WERI-Rb-1 (cell line): ENCODE measurements around the gene BZW2.

Experiments used
- DNase-seq: peaks from one replicate; pipeline ENCODE4 v3.0.0-alpha.2; 2020
- H3K27ac ChIP-seq: fragments of 250-450 bp; sonication (Bioruptor Pico); 2 replicates; pipeline ENCODE4 v1.5.1; 2020; ENCODE audit warnings: mild to moderate bottlenecking, moderate library complexity
- H3K27me3 ChIP-seq: fragments of 250-450 bp; sonication (Bioruptor Pico); 2 replicates; pipeline ENCODE4 v1.5.1; 2021; ENCODE audit warnings: mild to moderate bottlenecking, low read depth, moderate library complexity; ENCODE audit not compliant: insufficient read depth, severe bottlenecking
- H3K36me3 ChIP-seq: fragments of 250-450 bp; sonication (Bioruptor Pico); 2 replicates; pipeline ENCODE4 v1.5.1; 2020; ENCODE audit warnings: mild to moderate bottlenecking, moderate library complexity
- H3K4me3 ChIP-seq: 2 replicates; pipeline ENCODE4 v1.5.1; 2011; ENCODE audit warnings: low read depth, mild to moderate bottlenecking, control low read depth, low read length
- H3K9me3 ChIP-seq: fragments of 250-450 bp; sonication (Bioruptor Pico); 2 replicates; pipeline ENCODE4 v1.5.1; 2021; ENCODE audit warnings: mild to moderate bottlenecking, moderate library complexity; ENCODE audit not compliant: severe bottlenecking
- CTCF ChIP-seq: IDR thresholded peaks from 2 replicates; pipeline ENCODE4 v1.5.1; 2011; ENCODE audit warnings: low read depth, mild to moderate bottlenecking, control low read depth, inconsistent platforms, low read length

BZW2 gene

GRCh38 chr7:16645593-16646471 lies at the start of gene BZW2, which contains the start of gene ANKMY2:
BZW2 (plus strand) TSS chr7:16646181; CDS start chr7:16665444, 19,263 bp downstream.
ANKMY2 (minus strand) TSS chr7:16645754; CDS start chr7:16645573, 181 bp downstream.
- H3K9me3 ChIP-seq: no peaks in the 10 kb centered on the region
- H3K27me3 ChIP-seq: no peaks in the 10 kb centered on the region
- peak; percentile 95 for DNase-seq
- TF ChIP-seq CTCF: no peak
- peak within 1 kb of the TSS; percentile 82 for H3K4me3 ChIP-seq
- H3K36me3 ChIP-seq: peaks cover 17% of the 10 kb centered on the region
- peak within 1 kb of the TSS; percentile 99 for H3K27ac ChIP-seq

- no peaks in the 10 kb centered on the region for H3K27me3 ChIP-seq
- DNase-seq: no peak
- no peak overlapping the region for H3K4me3 ChIP-seq
- no peak overlapping the region for H3K27ac ChIP-seq
- TF ChIP-seq CTCF: no peak
- H3K9me3 ChIP-seq: no peaks in the 10 kb centered on the region
- peaks cover 9% of the 10 kb centered on the region for H3K36me3 ChIP-seq
These were observed 48.0 kb upstream of the BZW2 start for GRCh38 chr7:16598015-16598414.

- H3K36me3 ChIP-seq: peaks cover 21% of the 10 kb centered on the region
These were observed 46.1 kb upstream of the BZW2 start for GRCh38 chr7:16599860-16600259.

GRCh38 chr7:16603633-16604032 lies 42.3 kb upstream of the BZW2 start:
- Histone ChIP-seq H3K27me3 (no peaks in the 10 kb centered on the region), H3K9me3 (no peaks in the 10 kb centered on the region), H3K4me3 (no peak overlapping the region), H3K27ac (no peak overlapping the region), H3K36me3 (peaks cover 26% of the 10 kb centered on the region)
- no peak for TF ChIP-seq CTCF
- DNase-seq: no peak

More at GRCh38 chr7:16599860-16600259, 46.1 kb upstream of the BZW2 start:
- DNase-seq: no peak
- no peak for TF ChIP-seq CTCF
- no peak overlapping the region for H3K4me3 ChIP-seq
- H3K27me3 ChIP-seq: no peaks in the 10 kb centered on the region
- no peaks in the 10 kb centered on the region for H3K9me3 ChIP-seq
- no peak overlapping the region for H3K27ac ChIP-seq

GRCh38 chr7:16604054-16604453 lies 41.9 kb upstream of the BZW2 start:
- Histone ChIP-seq H3K36me3 (peaks cover 30% of the 10 kb centered on the region), H3K27ac (no peak overlapping the region), H3K4me3 (no peak overlapping the region), H3K27me3 (no peaks in the 10 kb centered on the region), H3K9me3 (no peaks in the 10 kb centered on the region)
- TF ChIP-seq CTCF: no peak
- no peak for DNase-seq
